OCI-LY1 (cell line): Measurements from ENCODE around the gene NOTCH4.

Experiments
- H2AFZ ChIP-seq: fragments of 200-600 bp; sonication (generic), shearing (Covaris generic); 2 replicates; pipeline ENCODE4 v1.6.0; 2014; ENCODE audit warnings: antibody characterized with exemption, mild to moderate bottlenecking, low read length
- H3F3A ChIP-seq: fragments of 200-600 bp; sonication (generic), shearing (Covaris generic); 2 replicates; pipeline ENCODE4 v1.6.0; 2014; ENCODE audit warnings: mild to moderate bottlenecking, antibody characterized with exemption, low read length, moderate library complexity; ENCODE audit not compliant: insufficient read depth
- H3K27ac ChIP-seq: fragments of 200-600 bp; sonication (generic); 2 replicates; pipeline ENCODE4 v1.5.1; 2014; ENCODE audit warnings: low read length, mixed run types, mild to moderate bottlenecking, low read depth; ENCODE audit not compliant: poor library complexity, severe bottlenecking
- H3K27me3 ChIP-seq: fragments of 200-600 bp; sonication (generic); 2 replicates; pipeline ENCODE4 v1.6.0; 2014; ENCODE audit warnings: antibody characterized with exemption, mild to moderate bottlenecking, low read length, moderate library complexity; ENCODE audit not compliant: insufficient read depth
- H3K36me3 ChIP-seq: fragments of 200-600 bp; sonication (generic); 2 replicates; pipeline ENCODE4 v1.6.1; 2014; ENCODE audit warnings: mild to moderate bottlenecking, antibody characterized with exemption, low read length, moderate library complexity, mixed read lengths; ENCODE audit not compliant: insufficient read depth
- H3K4me1 ChIP-seq: fragments of 200-600 bp; sonication (generic); 2 replicates; pipeline ENCODE4 v1.5.1; 2014; ENCODE audit warnings: mild to moderate bottlenecking, low read length, moderate library complexity; ENCODE audit not compliant: insufficient read depth, severe bottlenecking
- H3K4me2 ChIP-seq: fragments of 200-600 bp; sonication (generic), shearing (Covaris generic); 2 replicates; pipeline ENCODE4 v1.6.1; 2014; ENCODE audit warnings: low read length
- H3K4me3 ChIP-seq: fragments of 200-600 bp; sonication (generic); 2 replicates; pipeline ENCODE4 v1.5.1; 2014; ENCODE audit warnings: low read length, low read depth, mild to moderate bottlenecking, mixed read lengths; ENCODE audit not compliant: poor library complexity, severe bottlenecking
- H3K79me2 ChIP-seq: fragments of 200-600 bp; shearing (Covaris generic); 2 replicates; pipeline ENCODE4 v1.6.1; 2016; ENCODE audit warnings: mixed run types, low read length, mixed read lengths; ENCODE audit not compliant: insufficient read depth
- H3K9ac ChIP-seq: fragments of 200-600 bp; sonication (generic), shearing (Covaris generic); 2 replicates; pipeline ENCODE4 v1.6.1; 2014; ENCODE audit warnings: mild to moderate bottlenecking, low read length, mixed read lengths
- H3K9me2 ChIP-seq: fragments of 200-600 bp; sonication (generic), shearing (Covaris generic); 2 replicates; pipeline ENCODE4 v1.6.1; 2014; ENCODE audit warnings: low read depth, mild to moderate bottlenecking, low read length, mixed read lengths
- H3K9me3 ChIP-seq: fragments of 200-600 bp; shearing (Covaris generic); 2 replicates; pipeline ENCODE4 v1.6.1; 2014; ENCODE audit warnings: low read length, mixed read lengths
- H4K20me1 ChIP-seq: fragments of 200-600 bp; sonication (generic), shearing (Covaris generic); 2 replicates; pipeline ENCODE4 v1.6.0; 2016; ENCODE audit warnings: mild to moderate bottlenecking, low read length; ENCODE audit not compliant: insufficient read depth
- EZH2 ChIP-seq: fragments of 200-600 bp; sonication (generic), shearing (Covaris generic); IDR thresholded peaks from 2 replicates; pipeline ENCODE4 v1.8.0; 2017; ENCODE audit warnings: borderline replicate concordance, mixed run types, mild to moderate bottlenecking, antibody characterized with exemption, low read length, moderate library complexity, mixed read lengths
- TF ChIP-seq, protein P1 (sequence below): fragments of 200-600 bp; sonication (generic), shearing (Covaris generic); IDR thresholded peaks from 2 replicates; pipeline ENCODE4 v1.5.1; 2017; ENCODE audit warnings: mild to moderate bottlenecking, antibody characterized with exemption, low read length, moderate library complexity, mixed read lengths

Gene NOTCH4

DNA sequence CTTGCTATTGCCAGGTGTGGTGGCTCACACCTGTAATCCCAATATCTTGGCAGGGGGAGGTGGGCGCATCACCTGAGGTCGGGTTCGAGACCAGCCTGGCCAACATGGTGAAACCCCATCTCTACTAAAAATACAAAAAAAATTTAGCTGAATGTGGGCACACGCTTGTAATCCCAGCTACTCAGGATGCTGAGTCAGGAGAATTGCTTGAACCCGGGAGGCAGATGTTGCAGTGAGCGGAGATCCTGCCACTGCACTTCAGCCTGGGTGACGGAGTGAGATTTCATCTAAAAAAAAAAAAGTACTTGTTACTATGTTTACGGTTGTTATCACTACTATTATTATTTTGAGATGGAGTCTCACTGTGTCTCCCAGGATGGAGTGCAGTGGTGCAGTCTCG, 67.0 kb downstream of the NOTCH4 start:
- H2AFZ ChIP-seq: no peak overlapping the region
- H4K20me1 ChIP-seq: no peaks in the 10 kb centered on the region
- no peak for TF ChIP-seq EZH2
- TF ChIP-seq, protein P1, sequence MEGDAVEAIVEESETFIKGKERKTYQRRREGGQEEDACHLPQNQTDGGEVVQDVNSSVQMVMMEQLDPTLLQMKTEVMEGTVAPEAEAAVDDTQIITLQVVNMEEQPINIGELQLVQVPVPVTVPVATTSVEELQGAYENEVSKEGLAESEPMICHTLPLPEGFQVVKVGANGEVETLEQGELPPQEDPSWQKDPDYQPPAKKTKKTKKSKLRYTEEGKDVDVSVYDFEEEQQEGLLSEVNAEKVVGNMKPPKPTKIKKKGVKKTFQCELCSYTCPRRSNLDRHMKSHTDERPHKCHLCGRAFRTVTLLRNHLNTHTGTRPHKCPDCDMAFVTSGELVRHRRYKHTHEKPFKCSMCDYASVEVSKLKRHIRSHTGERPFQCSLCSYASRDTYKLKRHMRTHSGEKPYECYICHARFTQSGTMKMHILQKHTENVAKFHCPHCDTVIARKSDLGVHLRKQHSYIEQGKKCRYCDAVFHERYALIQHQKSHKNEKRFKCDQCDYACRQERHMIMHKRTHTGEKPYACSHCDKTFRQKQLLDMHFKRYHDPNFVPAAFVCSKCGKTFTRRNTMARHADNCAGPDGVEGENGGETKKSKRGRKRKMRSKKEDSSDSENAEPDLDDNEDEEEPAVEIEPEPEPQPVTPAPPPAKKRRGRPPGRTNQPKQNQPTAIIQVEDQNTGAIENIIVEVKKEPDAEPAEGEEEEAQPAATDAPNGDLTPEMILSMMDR: no peak
- no peaks in the 10 kb centered on the region for H3K9me2 ChIP-seq
- H3K27me3 ChIP-seq: no peaks in the 10 kb centered on the region
- H3K9me3 ChIP-seq: no peaks in the 10 kb centered on the region
- H3K4me1 ChIP-seq: peaks cover 25% of the 10 kb centered on the region
- 0 out of 2 replicates have a peak, but pooled peaks cover 4% of the 10 kb centered on the region for H3F3A ChIP-seq
- H3K79me2 ChIP-seq: no peaks in the 10 kb centered on the region
- H3K27ac ChIP-seq: no peak overlapping the region
- H3K4me3 ChIP-seq: no peak overlapping the region
- peaks cover 16% of the 10 kb centered on the region for H3K36me3 ChIP-seq
- H3K9ac ChIP-seq: no peak overlapping the region
- H3K4me2 ChIP-seq: no peak overlapping the region

- Histone ChIP-seq H3K79me2 (no peaks in the 10 kb centered on the region), H2AFZ (no peak overlapping the region), H3K4me3 (peak overlapping the region; percentile 80), H4K20me1 (no peaks in the 10 kb centered on the region), H3K4me1 (peaks cover 25% of the 10 kb centered on the region), H3K27me3 (no peaks in the 10 kb centered on the region), H3K36me3 (peaks cover 16% of the 10 kb centered on the region), H3K27ac (no peak overlapping the region), H3K4me2 (peak overlapping the region; percentile 88), H3K9me3 (no peaks in the 10 kb centered on the region), H3K9me2 (no peaks in the 10 kb centered on the region), H3K9ac (peak overlapping the region; percentile 78), H3F3A (0 out of 2 replicates have a peak, but pooled peaks cover 4% of the 10 kb centered on the region)
- no peak for TF ChIP-seq EZH2
- TF ChIP-seq, protein P1: peak; percentile 73; the same call in 1 of the 2 replicates
Measured at GRCh38 chr6:32154514-32155161, 69.2 kb downstream of the NOTCH4 start.

GRCh38 chr6:32153564-32154513, 70.0 kb downstream of the NOTCH4 start, which contains the start of gene PPT2:
TSS of gene PPT2 (plus strand) at chr6:32154141. CDS start at chr6:32154595, 454 bp downstream.
- no peak within 1 kb of the TSS for H2AFZ ChIP-seq
- H3K4me3 ChIP-seq: peak within 1 kb of the TSS; percentile 80
- peaks cover 25% of the 10 kb centered on the region for H3K4me1 ChIP-seq
- peak within 1 kb of the TSS; percentile 78 for H3K9ac ChIP-seq
- H3K4me2 ChIP-seq: peak within 1 kb of the TSS; percentile 88
- peaks cover 16% of the 10 kb centered on the region for H3K36me3 ChIP-seq
- TF ChIP-seq EZH2: no peak
- TF ChIP-seq, protein P1: peak; percentile 12; the same call in 1 of the 2 replicates
- H3K27ac ChIP-seq: peak within 1 kb of the TSS; percentile 4
- H4K20me1 ChIP-seq: no peaks in the 10 kb centered on the region
- 0 out of 2 replicates have a peak, but pooled peaks cover 4% of the 10 kb centered on the region for H3F3A ChIP-seq
- H3K79me2 ChIP-seq: no peaks in the 10 kb centered on the region
- no peaks in the 10 kb centered on the region for H3K27me3 ChIP-seq
- no peaks in the 10 kb centered on the region for H3K9me2 ChIP-seq
- no peaks in the 10 kb centered on the region for H3K9me3 ChIP-seq
